ENCODE results near the gene KAT8. TPM values are rescaled to one million over a fixed set of nuclear protein-coding genes. Genes with fewer than 3 reads are reported as not detected.

KAT8 gene
- total and polyA plus RNA-seq, 9 of the 15 experiments (the other 6 are each of a cell fraction or from before 2014, with no cell fraction given), result 10.0 to 98.5 (median 76.4) TPM

- Histone ChIP-seq H3K36me3 (ENCODE audit: control insufficient read depth, insufficient read depth, low read length) (peaks cover 46% of the 10 kb centered on the region; the same call in 2 of the 3 replicates), H3K9me1 (ENCODE audit: control insufficient read depth, insufficient read depth, low read length) (no peaks in the 10 kb centered on the region), H2AFZ (ENCODE audit: low read depth, low read length) (no peak overlapping the region), H3K79me2 (ENCODE audit: control insufficient read depth, insufficient read depth, low read length) (peaks cover 13% of the 10 kb centered on the region), H4K20me1 (replicated peaks; ENCODE audit: control insufficient read depth, insufficient read depth, low read length) (no peaks in the 10 kb centered on the region; the same call in 1 of the 2 replicates), H3K9ac (ENCODE audit: insufficient read depth in 1 of 2, low read depth in 2 of 2, low read length in 2 of 2) (peak overlapping the region in 1 of 2 experiments; percentile 36; a peak in 2 of 4 replicates), H3K4me2 (ENCODE audit: insufficient read depth, low read length) (no peak overlapping the region), H3K4me3 (no peak overlapping the region), H3K27me3 (ENCODE audit: control insufficient read depth in 2 of 2, insufficient read depth in 2 of 2, low read length in 2 of 2) (no peaks in the 10 kb centered on the region), H3K9me3 (replicated peaks; ENCODE audit: control insufficient read depth, insufficient read depth, low read depth, low read length) (no peaks in the 10 kb centered on the region), H3K27ac (ENCODE audit: extremely low read depth, low read depth, low read length) (no peak overlapping the region), H3K4me1 (replicated peaks in 1 of 2; ENCODE audit: control insufficient read depth in 2 of 2, insufficient read depth in 2 of 2, low read length in 2 of 2) (peaks cover 8 to 36% of the 10 kb centered on the region in 2 experiments)
- intact Hi-C loops (cut with micrococcal nuclease), result no loop called here
- no TSS peak for BruUV-seq (replicated peaks)
- ATAC-seq (no peak), FAIRE-seq (no peak), DNase-seq (ENCODE audit: extremely low read depth in 1 of 4, low spot score in 3 of 4) (no peak)
- in situ Hi-C loops (cut with MboI), result no loop called here
- POLR2A ChIA-PET, result interaction anchor here (0.6 to 1.1 kb wide), 3 partner anchors 25 to 91 kb away, joined by 3 read pairs; no protein-coding TSS in a partner anchor
- CTCF ChIA-PET (ENCODE audit: low intra/inter-chr PET ratio), result no interaction called here
- TF ChIP-seq ZNF780A (CRISPR knock-in tag; IDR thresholded peaks at IDR 0.05) (no peak), PRMT5 (CRISPR knock-in tag; IDR thresholded peaks at IDR 0.05) (0 out of 2 replicates have a peak, but pooled peaks have one; percentile 29), ELF4 (CRISPR knock-in tag; IDR thresholded peaks at IDR 0.05) (no peak), RBFOX2 (IDR thresholded peaks at IDR 0.05; ENCODE audit: low read depth, low read length) (0 out of 2 replicates have a peak, but pooled peaks have one; percentile 10)
- WGBS (ENCODE audit: insufficient coverage, low coverage, missing lambda C conversion rate), result 91% methylated on average over 22 of the region's 26 CpGs
Measured at GRCh38 chr16:31110106-31111034, 7.1 kb upstream of the KAT8 start.
